22Rv1 (cell line): ENCODE results near the gene DFFB.

Source experiments
- ZFX ChIP-seq: fragments of 450-650 bp; IDR thresholded peaks from 2 replicates; pipeline ENCODE4 v1.6.1; 2017; ENCODE audit warnings: antibody characterized with exemption, borderline replicate concordance
- TF ChIP-seq, protein P1 (sequence below): fragments of 450-650 bp; IDR thresholded peaks from 2 replicates; pipeline ENCODE4 v1.5.1; 2017; ENCODE audit warnings: mild to moderate bottlenecking

GRCh38 chr1:3819771-3820200 is 37.5 kb upstream of the DFFB start:
- TF ChIP-seq, protein P1, sequence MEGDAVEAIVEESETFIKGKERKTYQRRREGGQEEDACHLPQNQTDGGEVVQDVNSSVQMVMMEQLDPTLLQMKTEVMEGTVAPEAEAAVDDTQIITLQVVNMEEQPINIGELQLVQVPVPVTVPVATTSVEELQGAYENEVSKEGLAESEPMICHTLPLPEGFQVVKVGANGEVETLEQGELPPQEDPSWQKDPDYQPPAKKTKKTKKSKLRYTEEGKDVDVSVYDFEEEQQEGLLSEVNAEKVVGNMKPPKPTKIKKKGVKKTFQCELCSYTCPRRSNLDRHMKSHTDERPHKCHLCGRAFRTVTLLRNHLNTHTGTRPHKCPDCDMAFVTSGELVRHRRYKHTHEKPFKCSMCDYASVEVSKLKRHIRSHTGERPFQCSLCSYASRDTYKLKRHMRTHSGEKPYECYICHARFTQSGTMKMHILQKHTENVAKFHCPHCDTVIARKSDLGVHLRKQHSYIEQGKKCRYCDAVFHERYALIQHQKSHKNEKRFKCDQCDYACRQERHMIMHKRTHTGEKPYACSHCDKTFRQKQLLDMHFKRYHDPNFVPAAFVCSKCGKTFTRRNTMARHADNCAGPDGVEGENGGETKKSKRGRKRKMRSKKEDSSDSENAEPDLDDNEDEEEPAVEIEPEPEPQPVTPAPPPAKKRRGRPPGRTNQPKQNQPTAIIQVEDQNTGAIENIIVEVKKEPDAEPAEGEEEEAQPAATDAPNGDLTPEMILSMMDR = no peak
- no peak for TF ChIP-seq ZFX
